T-helper 22 cell (primary cell): Measurements from ENCODE around the gene LSM10.

ENCODE experiments used
- DNase-seq: peaks from one replicate; pipeline ENCODE4 v3.0.0-alpha.2; 2020; ENCODE audit warnings: low read depth

Gene LSM10

GRCh38 chr1:36397378-36398230, at the start of gene LSM10:
LSM10 (minus strand) TSS chr1:36397908; CDS start chr1:36394129, 3,779 bp downstream.
- DNase-seq, result peak; percentile 81

- no peak for DNase-seq
Observed at GRCh38 chr1:36447450-36447849, 49.7 kb upstream of the LSM10 start.

- DNase-seq, result no peak
Observed at GRCh38 chr1:36446746-36447145, 49.0 kb upstream of the LSM10 start.

GRCh38 chr1:36446271-36446670, 48.6 kb upstream of the LSM10 start:
- DNase-seq, result no peak

GRCh38 chr1:36443297-36443696, 45.6 kb upstream of the LSM10 start:
- no peak for DNase-seq

GRCh38 chr1:36442337-36442736, 44.6 kb upstream of the LSM10 start:
- no peak for DNase-seq

- no peak for DNase-seq
Observed at GRCh38 chr1:36440646-36441045, 42.9 kb upstream of the LSM10 start.

- DNase-seq, result no peak
Observed at GRCh38 chr1:36440044-36440443, 42.3 kb upstream of the LSM10 start.

- DNase-seq, result no peak
Observed at GRCh38 chr1:36438715-36439114, 41.0 kb upstream of the LSM10 start.

GRCh38 chr1:36436821-36437220, 39.1 kb upstream of the LSM10 start:
- no peak for DNase-seq

GRCh38 chr1:36433102-36433501, 35.4 kb upstream of the LSM10 start:
- DNase-seq, result no peak

- no peak for DNase-seq
Observed at GRCh38 chr1:36432616-36433015, 34.9 kb upstream of the LSM10 start.

- no peak for DNase-seq
Observed at GRCh38 chr1:36425791-36426190, 28.1 kb upstream of the LSM10 start.

GRCh38 chr1:36421649-36422048, 23.9 kb upstream of the LSM10 start:
- DNase-seq, result no peak

- DNase-seq, result peak; percentile 67
Observed at GRCh38 chr1:36420836-36421317, 23.2 kb upstream of the LSM10 start.

- no peak for DNase-seq
Observed at GRCh38 chr1:36420409-36420808, 22.7 kb upstream of the LSM10 start.

GRCh38 chr1:36419569-36419968, 21.9 kb upstream of the LSM10 start:
- DNase-seq, result no peak

GRCh38 chr1:36419140-36419539, 21.4 kb upstream of the LSM10 start:
- no peak for DNase-seq

GRCh38 chr1:36417931-36418330, 20.2 kb upstream of the LSM10 start:
- DNase-seq, result no peak

- no peak for DNase-seq
Observed at GRCh38 chr1:36415661-36416326, 18.1 kb upstream of the LSM10 start.

GRCh38 chr1:36414384-36414783, 16.7 kb upstream of the LSM10 start:
- DNase-seq, result no peak

GRCh38 chr1:36411674-36412648, 14.3 kb upstream of the LSM10 start:
- peak; percentile 31 for DNase-seq
